HG03378 (cell line): ENCODE results near the gene MTSS2.
"Not testable (repeated sequence)": the region's sequence is repeated elsewhere in the genome, so short reads cannot be mapped to it uniquely, and the experiment has no call there.

Experiments used
- ATAC-seq: cut with Tn5 transposase; IDR thresholded peaks from one replicate; pipeline ENCODE4 v1.9.1; 2021; ENCODE audit warnings: mild to moderate bottlenecking, moderate library complexity; ENCODE audit not compliant: unreplicated experiment

MTSS2 gene

DNA sequence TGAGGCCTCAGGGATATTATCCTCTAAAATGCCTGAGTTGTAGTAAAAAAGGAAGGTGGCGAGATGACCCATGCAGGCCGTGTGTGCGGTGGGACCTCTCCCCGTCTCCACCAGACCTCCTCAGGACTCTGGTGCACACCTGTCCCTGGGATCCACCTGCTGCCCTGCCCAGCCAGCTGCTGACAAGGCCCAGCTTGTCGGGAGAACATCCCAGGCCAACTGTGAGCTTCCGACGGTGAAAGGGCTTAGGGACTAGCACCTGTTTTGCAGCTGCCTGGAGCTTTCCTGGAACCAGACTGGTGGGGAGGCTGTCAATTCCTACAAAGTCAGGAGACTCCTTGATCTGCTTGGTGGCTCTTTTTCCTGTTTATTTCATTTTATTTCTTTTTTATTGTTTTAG lies 27.9 kb downstream of the MTSS2 start:
- ATAC-seq = no peak

GRCh38 chr16:70656712-70657263 lies 29.1 kb downstream of the MTSS2 start:
- ATAC-seq = no peak

DNA sequence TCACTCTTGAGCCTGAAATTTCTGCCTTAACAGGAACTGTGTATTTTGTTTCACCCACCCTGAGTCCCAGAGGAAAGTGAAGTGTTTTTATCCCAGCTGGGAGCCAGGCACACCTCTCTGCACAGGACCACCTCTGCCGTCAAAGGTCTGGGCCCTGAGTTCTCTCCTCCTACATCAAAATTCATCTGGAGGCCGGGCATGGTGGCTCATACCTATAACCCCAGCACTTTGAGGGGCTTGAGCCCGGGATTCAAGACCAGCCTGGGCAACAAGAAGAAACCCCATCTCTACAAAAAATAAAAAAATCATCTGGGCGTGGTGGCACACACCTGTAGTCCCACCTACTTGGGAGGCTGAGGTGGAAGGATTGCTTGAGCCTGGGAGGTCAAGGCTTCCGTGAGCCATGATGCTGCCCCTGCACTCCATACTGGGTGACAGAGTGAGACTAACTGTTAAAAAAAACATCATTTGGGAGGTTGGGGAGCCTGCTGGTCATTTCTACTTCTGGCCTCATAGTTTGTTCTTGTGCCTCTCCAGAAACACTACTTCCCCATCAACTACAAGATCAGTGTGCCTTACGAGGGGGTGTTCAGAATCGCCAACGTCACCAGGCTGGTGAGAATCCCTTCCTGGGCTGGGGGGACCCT lies 29.7 kb downstream of the MTSS2 start:
- ATAC-seq = no peak

- ATAC-seq = no peak
Observed at GRCh38 chr16:70653809-70654771, 31.8 kb downstream of the MTSS2 start.

DNA sequence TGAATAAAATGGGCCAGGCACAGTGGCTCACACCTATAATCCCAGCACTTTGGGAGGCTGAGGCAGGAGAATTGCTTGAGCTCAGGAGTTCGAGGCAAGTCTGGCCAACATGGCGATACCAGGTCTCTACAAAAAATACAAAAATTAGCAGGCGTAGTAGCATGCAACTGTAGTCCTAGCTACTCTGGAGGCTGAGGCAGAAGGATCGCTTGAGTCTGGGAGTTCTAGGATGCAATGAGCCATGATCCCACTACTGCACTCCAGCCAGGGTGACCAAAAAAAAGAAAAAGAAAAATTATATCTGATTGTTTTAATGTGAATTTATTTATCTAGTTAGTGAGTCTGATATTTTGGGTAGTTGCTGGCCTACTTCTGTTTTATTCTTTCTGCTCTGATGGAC lies 32.4 kb downstream of the MTSS2 start:
- no peak for ATAC-seq

DNA sequence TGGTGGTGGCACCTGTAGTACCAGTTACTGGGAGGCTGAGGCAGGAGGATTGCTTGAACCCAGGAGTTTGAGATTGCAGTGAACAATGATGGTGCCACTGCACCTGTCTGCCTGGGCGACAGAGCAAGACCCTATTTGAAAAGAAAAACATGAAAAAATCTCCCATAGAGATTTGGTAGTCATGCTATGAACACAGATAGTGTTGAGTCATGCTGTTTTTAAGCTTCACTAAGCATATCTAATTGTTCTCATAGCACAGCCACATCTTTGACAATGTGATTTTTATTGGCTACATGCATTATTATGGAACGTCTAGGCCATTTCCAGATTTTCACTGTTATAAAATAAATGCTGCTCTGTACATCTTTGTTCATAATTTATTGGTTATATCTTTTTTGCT lies 33.5 kb downstream of the MTSS2 start:
- ATAC-seq = no peak

GRCh38 chr16:70651524-70651923 lies 34.3 kb downstream of the MTSS2 start:
- no peak for ATAC-seq

DNA sequence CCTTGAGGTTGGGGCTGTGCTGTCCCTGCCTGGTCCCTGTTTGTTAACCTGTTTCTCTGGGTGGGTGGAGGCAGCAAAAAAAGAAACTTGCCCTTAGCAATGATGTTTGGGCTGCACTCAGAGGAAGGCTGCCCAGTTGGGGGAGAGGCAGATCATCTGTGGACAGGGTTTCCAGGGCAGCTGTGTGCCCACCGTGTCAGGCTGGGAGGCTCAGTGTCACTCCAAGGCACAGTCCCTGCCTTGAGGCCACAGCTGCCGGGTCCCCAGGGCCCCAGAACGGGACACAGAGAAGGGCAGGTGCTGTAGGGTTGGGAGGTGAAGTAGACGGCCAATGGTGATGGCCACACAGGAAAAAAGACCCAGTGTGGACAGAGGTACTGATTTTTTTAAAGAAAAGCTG lies 35.6 kb downstream of the MTSS2 start:
- ATAC-seq = no peak

DNA sequence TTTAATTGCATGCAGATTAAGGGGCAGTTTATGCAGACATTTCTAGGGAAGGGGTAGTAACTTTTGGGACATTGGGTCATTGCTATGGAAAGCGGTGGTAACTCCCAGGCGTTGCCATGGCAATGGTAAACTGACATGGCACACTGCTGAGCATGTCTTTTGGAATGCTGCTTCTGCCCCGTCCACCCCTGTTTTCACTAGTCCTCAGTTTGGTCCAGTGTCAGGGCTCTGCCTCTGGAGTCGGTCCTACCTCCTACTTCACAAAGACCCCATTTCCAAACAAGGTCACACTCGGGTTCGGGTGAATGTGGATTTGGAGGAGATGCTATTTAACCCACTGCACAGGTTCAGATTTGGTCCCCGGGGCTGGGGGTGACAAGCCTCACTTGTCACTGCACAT lies 36.6 kb downstream of the MTSS2 start:
- ATAC-seq = no peak

DNA sequence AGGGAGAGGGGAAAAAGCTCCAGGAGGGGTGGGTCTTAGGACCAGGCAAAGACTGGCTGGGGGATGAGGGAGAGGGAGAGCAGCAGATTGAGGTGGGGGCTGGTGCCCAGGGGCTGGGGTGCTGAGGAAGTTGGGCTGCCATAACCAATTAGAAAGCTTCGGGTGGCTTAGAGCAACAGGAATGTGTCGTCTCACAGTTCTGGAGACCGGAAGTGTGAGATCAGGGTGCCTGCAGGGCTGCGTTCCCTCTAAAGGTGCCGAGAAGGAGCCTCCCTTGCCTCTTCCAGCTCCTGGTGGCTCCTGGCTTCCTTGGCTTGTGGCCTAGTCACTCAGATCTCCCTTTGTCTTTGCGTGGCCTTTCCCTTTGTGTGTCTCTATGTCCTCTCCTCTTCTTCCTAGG lies 37.2 kb downstream of the MTSS2 start:
- ATAC-seq = no peak

GRCh38 chr16:70647441-70648359 lies 38.2 kb downstream of the MTSS2 start:
- no peak for ATAC-seq

GRCh38 chr16:70646260-70647241 lies 39.3 kb downstream of the MTSS2 start, which contains the start of gene IL34:
Gene IL34, plus strand, starts transcription at chr16:70646559. Its CDS starts 389 bp downstream, at chr16:70646948.
- ATAC-seq = no peak

DNA sequence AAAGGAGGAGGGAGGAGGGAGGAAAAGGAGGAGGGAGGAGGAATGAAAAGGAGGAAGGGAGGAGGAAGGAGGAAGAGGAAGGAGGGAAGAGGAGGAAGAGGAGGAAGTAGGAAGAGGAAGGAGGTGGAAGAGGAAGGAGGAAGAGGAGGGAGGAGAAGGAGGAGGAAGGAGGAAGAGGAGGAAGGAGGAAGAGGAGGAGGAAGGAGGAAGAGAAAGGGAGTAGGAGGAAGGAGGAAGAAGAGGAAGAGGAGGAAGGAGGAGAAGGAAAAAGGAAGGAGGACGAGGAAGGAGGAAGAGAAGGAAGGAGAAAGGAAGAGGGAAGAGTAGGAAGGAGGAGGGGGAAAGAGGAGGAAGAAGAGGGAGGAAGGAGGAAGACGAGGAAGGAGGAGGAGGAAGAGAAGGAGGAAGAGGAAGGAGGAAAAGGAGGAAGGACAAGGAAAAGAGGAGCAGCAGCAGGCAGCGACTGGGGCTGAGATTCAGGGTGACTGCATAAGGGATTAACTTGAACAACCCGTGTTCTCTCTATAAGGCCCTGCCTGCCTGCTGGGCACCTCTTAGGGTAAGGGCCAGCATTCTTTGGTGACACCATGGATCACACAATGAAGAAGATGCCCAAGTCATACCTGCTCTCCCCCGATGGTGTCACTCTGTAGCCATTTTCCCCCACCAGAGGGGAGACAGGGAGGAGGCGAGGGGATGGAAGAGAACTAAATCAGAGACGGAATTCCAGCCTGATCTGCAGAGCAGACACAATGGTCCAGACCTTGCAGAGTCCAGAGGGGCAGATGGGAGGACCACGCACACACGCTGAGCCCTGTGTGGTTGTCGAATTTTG lies 40.9 kb downstream of the MTSS2 start:
- no peak for ATAC-seq

DNA sequence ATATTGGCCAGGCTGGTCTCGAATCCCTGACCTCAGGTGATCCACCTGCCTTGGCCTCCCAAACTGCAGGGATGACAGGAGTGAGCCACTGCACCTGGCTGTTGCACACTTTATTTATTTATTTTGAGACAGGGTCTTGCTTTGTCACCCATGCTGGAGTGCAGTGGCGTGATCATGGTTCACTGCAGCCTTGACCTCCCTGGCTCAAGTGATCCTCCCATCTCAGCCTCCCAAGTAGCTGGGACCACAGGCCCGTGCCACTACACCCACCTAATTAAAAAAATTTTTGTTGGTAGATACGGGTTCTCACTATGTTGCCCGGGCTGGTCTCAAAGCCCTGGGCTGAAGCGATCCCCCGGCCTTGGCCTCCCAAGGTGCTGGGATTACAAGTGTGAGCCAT lies 42.6 kb downstream of the MTSS2 start:
- ATAC-seq = not testable (repeated sequence)

DNA sequence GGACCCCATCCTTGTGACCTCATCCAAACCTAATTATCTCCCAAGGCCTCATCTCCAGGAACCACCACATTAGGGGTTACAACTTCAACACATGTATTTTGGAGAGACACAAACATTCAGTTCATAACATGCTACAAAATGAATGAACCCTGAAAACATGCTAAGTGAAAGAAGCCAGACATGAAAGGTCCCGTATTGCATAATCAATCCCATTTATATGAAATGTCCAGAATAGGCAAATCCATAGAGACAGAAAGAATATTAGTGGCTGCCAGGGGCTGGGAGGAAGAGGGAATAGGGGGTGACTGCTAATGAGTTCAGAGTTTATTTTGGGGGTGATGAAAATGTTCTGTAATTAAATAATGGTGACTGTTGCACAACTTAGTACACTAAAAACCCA lies 43.2 kb downstream of the MTSS2 start:
- no peak for ATAC-seq

- no peak for ATAC-seq
Observed at GRCh38 chr16:70638814-70639792, 46.8 kb downstream of the MTSS2 start.
